HCT116 (cell line): Measurements from ENCODE around the gene ZNF581. TPM values are rescaled to one million over a fixed set of nuclear protein-coding genes. Genes with fewer than 3 reads are reported as not detected.

Experiments used
- ATAC-seq: fragments of 200-7000 bp; cut with Tn5 transposase; 2 replicates; pipeline ENCODE4 v1.9.1; 2020; ENCODE audit warnings: mild to moderate bottlenecking, moderate library complexity
- BruUV-seq: library from RNA; stranded (reverse); fragments of 400-500 nt; replicated peaks from 2 replicates; lab custom pipeline; 2021; lab: Mats Ljungman, UMichigan
- CTCF ChIA-PET: fragments of 300-600 bp; sonication (Branson Sonifier 250); formaldehyde crosslinking; loops from one replicate; lab custom pipeline; 2021; ENCODE audit warnings: antibody characterized with exemption; lab: Charles Lee
- POLR2A ChIA-PET: fragments of 300-600, 350-600 bp; sonication (Branson Sonifier 250); formaldehyde crosslinking; loops from one replicate; lab custom pipeline; 2021; ENCODE audit warnings: antibody characterized with exemption; lab: Charles Lee
- RAD21 ChIA-PET, 2 experiments: fragments of 300-600 bp; sonication (Branson Sonifier 250); formaldehyde crosslinking; loops; one replicate each; lab custom pipeline; 2023; ENCODE audit warnings: low total read pairs in 2 of 2; ENCODE audit not compliant: uncharacterized antibody in 2 of 2, unreplicated experiment in 2 of 2, low non-redundant PET in 1 of 2; lab: Charles Lee
- DNase-seq: peaks from one replicate; pipeline ENCODE4 v3.0.0-alpha.2; 2010; ENCODE audit warnings: low read depth, low spot score
- H2AFZ ChIP-seq: fragments of 200-600 bp; shearing (Covaris generic), sonication (generic); 2 replicates; pipeline ENCODE4 v1.6.1; 2017; ENCODE audit warnings: low read depth, mixed run types, mixed read lengths, antibody characterized with exemption, low read length; ENCODE audit not compliant: poor library complexity, severe bottlenecking
- H3K27ac ChIP-seq: 2 replicates; pipeline ENCODE4 v1.5.1; 2012; ENCODE audit warnings: low read depth, low read length
- H3K27me3 ChIP-seq: fragments of 200-600 bp; sonication (generic); 2 replicates; pipeline ENCODE4 v1.6.1; 2016; ENCODE audit warnings: mixed run types, low read length, mixed read lengths; ENCODE audit not compliant: insufficient read depth
- H3K36me3 ChIP-seq, 2 experiments: fragments of 200-500 bp in 1 of 2; fragments of 200-600 bp in 1 of 2; sonication (Bioruptor generic) in 1 of 2; sonication (generic) in 1 of 2; 2 replicates each; pipeline versions ENCODE4 v1.5.1 to v1.6.1; 2014 to 2016; ENCODE audit warnings: low read length in 2 of 2, inconsistent platforms in 1 of 2, mixed read lengths in 1 of 2, mixed run types in 1 of 2; ENCODE audit not compliant: insufficient read depth in 2 of 2, control insufficient read depth in 1 of 2
- H3K4me1 ChIP-seq, 2 experiments: fragments of 200-600 bp in 1 of 2; sonication (generic) in 1 of 2; 2 replicates each; pipeline versions ENCODE4 v1.5.1 to v1.6.1; 2012 to 2017; ENCODE audit warnings: low read length in 2 of 2, inconsistent platforms in 1 of 2, mild to moderate bottlenecking in 1 of 2, mixed read lengths in 1 of 2, mixed run types in 1 of 2, moderate library complexity in 1 of 2; ENCODE audit not compliant: insufficient read depth in 2 of 2, control insufficient read depth in 1 of 2
- H3K4me2 ChIP-seq: fragments of 200-600 bp; sonication (generic); 2 replicates; pipeline ENCODE4 v1.6.1; 2017; ENCODE audit warnings: mixed run types, low read length, mixed read lengths
- H3K4me3 ChIP-seq, 2 experiments: fragments of 200-600 bp in 1 of 2; sonication (generic) in 1 of 2; replicated peaks in 1 of 2; 2 replicates each; pipeline ENCODE4 v1.5.1; 2011 to 2016; ENCODE audit warnings: low read length in 2 of 2, control low read depth in 1 of 2, low read depth in 1 of 2, mild to moderate bottlenecking in 1 of 2, mixed read lengths in 1 of 2, mixed run types in 1 of 2
- H3K79me2 ChIP-seq: fragments of 200-600 bp; sonication (generic); 2 replicates; pipeline ENCODE4 v1.6.1; 2017; ENCODE audit warnings: mild to moderate bottlenecking, mixed run types, low read length, moderate library complexity, mixed read lengths; ENCODE audit not compliant: insufficient read depth
- H3K9ac ChIP-seq: fragments of 200-600 bp; sonication (generic); 2 replicates; pipeline ENCODE4 v1.6.1; 2016; ENCODE audit warnings: low read length, mixed read lengths
- H3K9me2 ChIP-seq: fragments of 200-600 bp; sonication (generic), shearing (Covaris generic); 2 replicates; pipeline ENCODE4 v1.6.1; 2017; ENCODE audit warnings: mixed run types, mild to moderate bottlenecking, moderate library complexity; ENCODE audit not compliant: insufficient read depth
- H3K9me3 ChIP-seq, 2 experiments: fragments of 200-500 bp in 1 of 2; fragments of 200-600 bp in 1 of 2; sonication (Bioruptor generic) in 1 of 2; sonication (generic) in 1 of 2; 2 replicates each; pipeline ENCODE4 v1.6.1; 2014 to 2017; ENCODE audit warnings: low read length in 2 of 2, mixed read lengths in 2 of 2, inconsistent platforms in 1 of 2, low read depth in 1 of 2, mild to moderate bottlenecking in 1 of 2, mixed run types in 1 of 2, moderate library complexity in 1 of 2; ENCODE audit not compliant: control insufficient read depth in 1 of 2, insufficient read depth in 1 of 2
- H4K20me1 ChIP-seq: fragments of 200-600 bp; sonication (generic), shearing (Covaris generic); 2 replicates; pipeline ENCODE4 v1.6.1; 2017; ENCODE audit warnings: mixed run types, mild to moderate bottlenecking, moderate library complexity; ENCODE audit not compliant: insufficient read depth
- ATF3 ChIP-seq: IDR thresholded peaks from 2 replicates; pipeline ENCODE4 v1.6.1; 2012
- CBX3 ChIP-seq: IDR thresholded peaks from 2 replicates; pipeline ENCODE4 v1.6.1; 2012; ENCODE audit warnings: low read depth
- CEBPB ChIP-seq: IDR thresholded peaks from 2 replicates; pipeline ENCODE4 v1.6.1; 2012; ENCODE audit warnings: low read depth
- EGR1 ChIP-seq: IDR thresholded peaks from 2 replicates; pipeline ENCODE4 v1.6.1; 2012; ENCODE audit warnings: low read depth
- ELF1 ChIP-seq: IDR thresholded peaks from 2 replicates; pipeline ENCODE4 v1.6.1; 2012; ENCODE audit warnings: low read depth, borderline replicate concordance
- EZH2 ChIP-seq: fragments of 200-600 bp; sonication (generic); IDR thresholded peaks from 2 replicates; pipeline ENCODE4 v1.6.1; 2017; ENCODE audit warnings: antibody characterized with exemption, mixed run types
- FOSL1 ChIP-seq: IDR thresholded peaks from 2 replicates; pipeline ENCODE4 v1.6.1; 2012; ENCODE audit warnings: low read depth
- JUND ChIP-seq: IDR thresholded peaks from 2 replicates; pipeline ENCODE4 v1.6.1; 2012
- POLR2A ChIP-seq: IDR thresholded peaks from 2 replicates; pipeline ENCODE4 v1.7.0; 2011; ENCODE audit warnings: borderline replicate concordance; ENCODE audit not compliant: insufficient read depth, insufficient read length; ENCODE audit errors: extremely low read depth
- RAD21 ChIP-seq: IDR thresholded peaks from 2 replicates; pipeline ENCODE4 v1.6.1; 2012; ENCODE audit warnings: low read depth, mild to moderate bottlenecking
- REST ChIP-seq: IDR thresholded peaks from 2 replicates; pipeline ENCODE4 v1.6.1; 2012; ENCODE audit warnings: low read depth
- SIN3A ChIP-seq: IDR thresholded peaks from 2 replicates; pipeline ENCODE4 v1.6.1; 2012; ENCODE audit warnings: low read depth
- SRF ChIP-seq: IDR thresholded peaks from 2 replicates; pipeline ENCODE4 v1.6.1; 2012; ENCODE audit warnings: low read depth
- TCF7L2 ChIP-seq: IDR thresholded peaks from 2 replicates; pipeline ENCODE4 v1.7.0; 2011; ENCODE audit warnings: borderline replicate concordance, inconsistent platforms; ENCODE audit not compliant: insufficient read depth, insufficient read length; ENCODE audit errors: extremely low read depth
- YY1 ChIP-seq: IDR thresholded peaks from 2 replicates; pipeline ENCODE4 v1.6.1; 2011; ENCODE audit warnings: low read length, low read depth, moderate library complexity, mild to moderate bottlenecking; ENCODE audit not compliant: insufficient replicate concordance; ENCODE audit errors: extremely low read depth
- ZNF274 ChIP-seq: fragments of 200-500 bp; sonication (Bioruptor generic); IDR thresholded peaks from 2 replicates; pipeline ENCODE4 v1.6.1; 2014; ENCODE audit warnings: mild to moderate bottlenecking, low read depth, low read length, inconsistent platforms
- intact Hi-C: fragments of 100-400 bp; cut with micrococcal nuclease; formaldehyde crosslinking; loops from 2 replicates; pipeline ENCODE4 v1.10.0; 2022
- total RNA-seq: library from RNA; stranded (reverse); gene quantifications from one replicate; pipeline ENCODE4 v1.2.1, GENCODE V29; 2021; ENCODE audit not compliant: unreplicated experiment

Gene ZNF581
- total RNA-seq, 1 experiment from 2014 or later = 44.4 TPM

DNA sequence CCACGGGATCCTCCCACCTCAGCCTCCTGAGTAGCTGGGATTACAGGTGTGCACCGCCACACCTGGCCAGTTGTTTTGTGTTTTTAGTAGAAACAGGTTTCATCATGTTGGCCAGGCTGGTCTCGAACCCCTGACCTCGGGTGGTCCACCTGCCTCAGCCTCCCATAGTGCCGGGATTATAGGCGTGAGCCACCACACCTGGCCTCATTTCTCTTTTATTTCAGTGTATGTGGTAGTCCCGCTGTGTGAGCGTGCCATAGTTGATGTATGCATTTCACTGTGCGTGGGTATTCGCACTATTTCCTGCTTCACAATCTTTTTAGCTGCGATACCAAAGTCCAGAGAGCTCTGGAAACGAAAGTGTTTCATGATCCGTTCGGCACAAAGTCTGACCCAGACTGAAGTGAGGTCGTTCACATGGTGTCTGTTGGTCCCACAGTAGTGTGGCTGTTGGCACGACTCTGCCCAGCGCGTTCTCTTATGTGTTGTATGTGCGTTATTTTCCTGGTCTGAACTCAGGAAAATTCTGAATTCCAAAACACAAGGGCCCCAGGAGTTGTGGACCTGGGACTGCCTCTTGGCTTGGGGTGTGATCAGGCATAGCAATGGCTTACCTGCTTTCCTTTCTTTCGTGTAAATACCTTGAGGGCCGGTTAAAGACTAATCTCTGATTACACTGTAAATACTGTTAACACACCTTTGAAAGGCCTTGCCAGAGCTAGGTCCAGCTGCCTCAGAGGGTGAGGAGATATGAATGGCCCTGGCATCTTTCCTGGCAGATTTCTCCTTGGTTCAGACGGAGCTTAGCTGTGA is 40.2 kb downstream of the ZNF581 start:
- ChIA-PET CTCF (no interaction called here), POLR2A (no interaction called here)
- H4K20me1 ChIP-seq = no peaks in the 10 kb centered on the region
- H3K9me2 ChIP-seq = no peaks in the 10 kb centered on the region
- H3K9me3 ChIP-seq = no peaks in the 10 kb centered on the region
- BruUV-seq = no TSS peak
- H2AFZ ChIP-seq = no peak overlapping the region
- H3K9ac ChIP-seq = no peak overlapping the region
- peaks cover 82% of the 10 kb centered on the region for H3K79me2 ChIP-seq
- TF ChIP-seq FOSL1 (no peak), EZH2 (no peak), CEBPB (no peak), ATF3 (no peak), POLR2A (no peak)
- TF ChIP-seq, all 23 proteins: peak for 0
- ATAC-seq (no peak), DNase-seq (no peak)
- Histone ChIP-seq H3K36me3 (peaks cover 17 to 24% of the 10 kb centered on the region in 2 experiments; a peak in 3 of 4 replicates), H3K4me3 (no peak overlapping the region), H3K4me2 (no peak overlapping the region), H3K4me1 (peaks cover 0 to 9% of the 10 kb centered on the region in 2 experiments; a peak in 1 of 4 replicates), H3K27ac (no peak overlapping the region), H3K27me3 (no peaks in the 10 kb centered on the region)
- RAD21 ChIA-PET = no interaction called here
- intact Hi-C loops = no loop called here

DNA sequence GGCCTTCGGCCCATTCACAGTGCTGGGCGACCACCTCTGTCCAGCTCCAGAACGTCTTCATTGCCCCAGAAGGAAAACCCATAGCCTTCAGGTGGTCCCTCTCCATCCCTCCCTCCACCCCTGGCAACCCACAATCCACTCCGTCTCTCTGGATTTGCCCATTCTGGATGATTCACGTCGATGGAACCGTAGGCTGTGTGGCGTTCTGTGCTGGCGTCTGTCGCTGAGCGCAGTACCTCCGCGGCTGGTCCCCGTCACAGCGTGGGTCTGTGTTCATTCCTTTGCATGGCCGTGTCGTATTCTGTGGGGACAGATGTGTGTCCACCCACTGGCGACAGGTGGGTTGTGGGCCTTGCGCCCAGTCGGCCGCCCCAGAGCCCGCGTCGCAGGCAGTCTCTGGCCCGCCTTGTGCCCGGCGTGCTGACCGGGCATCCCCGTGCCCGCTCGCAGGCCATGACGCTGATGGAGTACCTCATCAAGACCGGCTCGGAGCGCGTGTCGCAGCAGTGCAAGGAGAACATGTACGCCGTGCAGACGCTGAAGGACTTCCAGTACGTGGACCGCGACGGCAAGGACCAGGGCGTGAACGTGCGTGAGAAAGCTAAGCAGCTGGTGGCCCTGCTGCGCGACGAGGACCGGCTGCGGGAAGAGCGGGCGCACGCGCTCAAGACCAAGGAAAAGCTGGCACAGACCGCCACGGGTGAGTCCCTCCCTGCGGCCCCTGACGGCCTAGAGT is 41.7 kb downstream of the ZNF581 start:
- H3K4me2 ChIP-seq = no peak overlapping the region
- ATAC-seq (no peak), DNase-seq (no peak)
- ChIA-PET POLR2A (no interaction called here), RAD21 (no interaction called here), CTCF (no interaction called here)
- BruUV-seq = no TSS peak
- H3K9ac ChIP-seq = no peak overlapping the region
- no peaks in the 10 kb centered on the region for H3K9me2 ChIP-seq
- H3K9me3 ChIP-seq = no peaks in the 10 kb centered on the region
- peaks cover 13 to 20% of the 10 kb centered on the region in 2 experiments; a peak in 3 of 4 replicates for H3K36me3 ChIP-seq
- H3K79me2 ChIP-seq = peaks cover 70% of the 10 kb centered on the region
- no peaks in the 10 kb centered on the region for H3K27me3 ChIP-seq
- H3K4me1 ChIP-seq = no peaks in the 10 kb centered on the region
- TF ChIP-seq SRF = no peak
- TF ChIP-seq CBX3 = no peak
- no peak for TF ChIP-seq RAD21
- TF ChIP-seq EGR1 = no peak
- no peak for TF ChIP-seq YY1
- TF ChIP-seq SIN3A = no peak
- no peak for TF ChIP-seq FOSL1
- TF ChIP-seq TCF7L2 = no peak
- no peak for TF ChIP-seq ZNF274
- TF ChIP-seq ELF1 = no peak
- TF ChIP-seq REST = no peak
- TF ChIP-seq POLR2A = no peak
- no peak for TF ChIP-seq EZH2
- no peak for TF ChIP-seq JUND
- intact Hi-C loops = no loop called here
- no peak overlapping the region for H2AFZ ChIP-seq
- H3K27ac ChIP-seq = no peak overlapping the region; the same call in 1 of the 2 replicates
- no peak overlapping the region for H3K4me3 ChIP-seq
- no peaks in the 10 kb centered on the region for H4K20me1 ChIP-seq
